ENCODE results near the gene PRSS27. TPM values are rescaled to one million over a fixed set of nuclear protein-coding genes. Genes with fewer than 3 reads are reported as not detected.
A peak's percentile ranks its signal among the peaks of the same experiment; 100 is the strongest.

Gene PRSS27
- total and polyA plus RNA-seq, 12 donors = 0.33 to 2.7 (median 1.4) TPM; not detected in 2

GRCh38 chr16:2761472-2761871, 41.4 kb upstream of the PRSS27 start:
- Histone ChIP-seq H3K36me3 (replicated peaks in 1 of 2) (peaks cover 0 to 95% of the 10 kb centered on the region in 2 donors), H3K4me1 (replicated peaks in 1 of 2) (peaks cover 2 to 7% of the 10 kb centered on the region in 2 donors), H3K27me3 (no peaks in the 10 kb centered on the region), H3K9me3 (replicated peaks in 1 of 3) (no peaks in the 10 kb centered on the region), H3K4me3 (no peak overlapping the region), H3K27ac (no peak overlapping the region)
- 92 to 97% (median 95%) methylated on average over 10 of the region's 10 CpGs for WGBS, 4 donors
- TF ChIP-seq CTCF (IDR thresholded peaks at IDR 0.05) = no peak
- TF ChIP-seq POLR2A (IDR thresholded peaks at IDR 0.05) = no peak
- no peak for DNase-seq
- intact Hi-C loops (cut with DNase I) = no loop called here

GRCh38 chr16:2757344-2757743, 37.3 kb upstream of the PRSS27 start:
- intact Hi-C loops (cut with DNase I) = no loop called here
- DNase-seq = no peak
- Histone ChIP-seq H3K27me3 (no peaks in the 10 kb centered on the region), H3K4me1 (replicated peaks in 1 of 2) (peaks cover 24 to 29% of the 10 kb centered on the region in 2 donors), H3K27ac (no peak overlapping the region), H3K4me3 (no peak overlapping the region), H3K9me3 (replicated peaks in 1 of 3) (no peaks in the 10 kb centered on the region), H3K36me3 (replicated peaks in 1 of 2) (peaks cover 0 to 55% of the 10 kb centered on the region in 2 donors)
- 74 to 82% (median 78%) methylated on average over 11 of the region's 11 CpGs for WGBS, 4 donors
- TF ChIP-seq CTCF (IDR thresholded peaks at IDR 0.05) (no peak), POLR2A (IDR thresholded peaks at IDR 0.05) (no peak)

- H3K36me3 ChIP-seq (replicated peaks in 1 of 2) = peaks cover 0 to 46% of the 10 kb centered on the region in 2 donors
- H3K4me1 ChIP-seq (replicated peaks in 1 of 2) = peaks cover 30 to 36% of the 10 kb centered on the region in 2 donors
- no peak overlapping the region for H3K4me3 ChIP-seq
- H3K9me3 ChIP-seq (replicated peaks in 1 of 3) = no peaks in the 10 kb centered on the region
- DNase-seq = peak in 1 of 7 donors; percentile 26
- H3K27ac ChIP-seq = no peak overlapping the region
- no peak for TF ChIP-seq CTCF (IDR thresholded peaks at IDR 0.05)
- TF ChIP-seq POLR2A (IDR thresholded peaks at IDR 0.05) = no peak
- no peaks in the 10 kb centered on the region for H3K27me3 ChIP-seq
- 79 to 90% (median 85%) methylated on average over 22 to 30 of the region's 30 CpGs for WGBS, 4 donors
- intact Hi-C loops (cut with DNase I) = no loop called here
Measured at GRCh38 chr16:2756288-2757015, 36.4 kb upstream of the PRSS27 start.

- 11 to 18% (median 16%) methylated on average over 3 of the region's 3 CpGs for WGBS, 4 donors
- H3K27ac ChIP-seq = peak overlapping the region in 1 of 5 donors; percentile 98
- H3K36me3 ChIP-seq (replicated peaks in 1 of 2) = peaks cover 0 to 34% of the 10 kb centered on the region in 2 donors
- TF ChIP-seq CTCF (IDR thresholded peaks at IDR 0.05) = no peak
- TF ChIP-seq POLR2A (IDR thresholded peaks at IDR 0.05) = no peak
- DNase-seq = no peak
- H3K4me3 ChIP-seq = peak overlapping the region in 1 of 4 donors; percentile 86
- intact Hi-C loops (cut with DNase I) = no loop called here
- peaks cover 30 to 38% of the 10 kb centered on the region in 2 donors for H3K4me1 ChIP-seq (replicated peaks in 1 of 2)
- H3K9me3 ChIP-seq (replicated peaks in 1 of 3) = no peaks in the 10 kb centered on the region
- H3K27me3 ChIP-seq = no peaks in the 10 kb centered on the region
Measured at GRCh38 chr16:2755158-2755557, 35.1 kb upstream of the PRSS27 start.
